Measurements from ENCODE around the gene STYXL1. TPM values are rescaled to one million over a fixed set of nuclear protein-coding genes. Genes with fewer than 3 reads are reported as not detected.

STYXL1 gene
- total and polyA plus RNA-seq, 4 donors = 16.4 to 27.5 (median 17.1) TPM

DNA sequence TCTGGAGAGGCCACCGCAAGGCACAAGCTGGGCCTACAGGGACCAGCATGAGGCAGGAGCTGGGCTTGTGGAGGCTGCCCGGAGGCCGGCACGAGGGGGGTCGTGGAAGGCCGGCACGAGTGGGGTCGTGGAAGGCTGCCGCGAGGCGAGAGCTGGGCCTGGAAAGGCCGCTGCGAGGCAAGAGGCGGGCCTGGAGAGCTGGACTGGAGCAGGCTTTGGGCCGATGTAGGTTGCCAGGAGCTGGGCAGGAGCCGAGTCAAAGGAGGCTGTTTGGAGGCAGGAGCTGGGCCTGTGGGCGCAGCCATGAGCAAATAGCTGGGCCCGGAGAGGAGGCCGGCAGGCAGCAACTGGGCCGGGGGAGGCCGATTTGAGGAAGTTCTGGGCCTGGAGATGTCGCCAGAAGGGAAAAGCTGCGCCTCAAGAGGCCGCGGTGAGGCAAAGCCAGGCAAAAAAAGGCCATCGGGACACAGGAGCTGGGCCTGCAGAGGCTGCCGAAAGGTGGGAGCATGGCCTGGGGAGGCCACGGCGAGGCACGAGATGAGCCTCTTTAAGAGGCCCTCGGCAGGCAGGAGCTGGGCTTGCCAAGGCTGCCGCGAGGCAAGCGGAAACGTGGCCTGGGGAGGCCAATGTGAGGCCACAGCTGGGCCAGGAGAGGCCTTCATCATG is 26.6 kb upstream of the STYXL1 start:
- H3K27me3 ChIP-seq (ENCODE audit: control insufficient read depth in 4 of 4, insufficient read depth in 4 of 4, low read length in 3 of 4) = no peaks in the 10 kb centered on the region
- WGBS = 98% methylated on average over 35 of the region's 35 CpGs

More for the DNA sequence above, 26.6 kb upstream of the STYXL1 start:
- Histone ChIP-seq H3K4me1 (ENCODE audit: control insufficient read depth in 4 of 4, insufficient read depth in 4 of 4, low read length in 3 of 4) (no peaks in the 10 kb centered on the region), H3K9ac (ENCODE audit: low read depth in 1 of 2, low read length in 2 of 2) (no peak overlapping the region), H3K27ac (ENCODE audit: low read depth in 1 of 2, low read length in 2 of 2) (no peak overlapping the region), H3K36me3 (ENCODE audit: control insufficient read depth in 4 of 4, insufficient read depth in 3 of 4, low read depth in 1 of 4, low read length in 3 of 4) (peaks cover 4 to 23% (median 10%) of the 10 kb centered on the region in 4 donors), H3K9me3 (ENCODE audit: control insufficient read depth in 4 of 4, low read length in 3 of 4) (no peaks in the 10 kb centered on the region), H3K4me3 (ENCODE audit: low read depth in 1 of 3, low read length in 3 of 3) (no peak overlapping the region)
- no peak for DNase-seq (ENCODE audit: low spot score)
- TF ChIP-seq, protein P1, sequence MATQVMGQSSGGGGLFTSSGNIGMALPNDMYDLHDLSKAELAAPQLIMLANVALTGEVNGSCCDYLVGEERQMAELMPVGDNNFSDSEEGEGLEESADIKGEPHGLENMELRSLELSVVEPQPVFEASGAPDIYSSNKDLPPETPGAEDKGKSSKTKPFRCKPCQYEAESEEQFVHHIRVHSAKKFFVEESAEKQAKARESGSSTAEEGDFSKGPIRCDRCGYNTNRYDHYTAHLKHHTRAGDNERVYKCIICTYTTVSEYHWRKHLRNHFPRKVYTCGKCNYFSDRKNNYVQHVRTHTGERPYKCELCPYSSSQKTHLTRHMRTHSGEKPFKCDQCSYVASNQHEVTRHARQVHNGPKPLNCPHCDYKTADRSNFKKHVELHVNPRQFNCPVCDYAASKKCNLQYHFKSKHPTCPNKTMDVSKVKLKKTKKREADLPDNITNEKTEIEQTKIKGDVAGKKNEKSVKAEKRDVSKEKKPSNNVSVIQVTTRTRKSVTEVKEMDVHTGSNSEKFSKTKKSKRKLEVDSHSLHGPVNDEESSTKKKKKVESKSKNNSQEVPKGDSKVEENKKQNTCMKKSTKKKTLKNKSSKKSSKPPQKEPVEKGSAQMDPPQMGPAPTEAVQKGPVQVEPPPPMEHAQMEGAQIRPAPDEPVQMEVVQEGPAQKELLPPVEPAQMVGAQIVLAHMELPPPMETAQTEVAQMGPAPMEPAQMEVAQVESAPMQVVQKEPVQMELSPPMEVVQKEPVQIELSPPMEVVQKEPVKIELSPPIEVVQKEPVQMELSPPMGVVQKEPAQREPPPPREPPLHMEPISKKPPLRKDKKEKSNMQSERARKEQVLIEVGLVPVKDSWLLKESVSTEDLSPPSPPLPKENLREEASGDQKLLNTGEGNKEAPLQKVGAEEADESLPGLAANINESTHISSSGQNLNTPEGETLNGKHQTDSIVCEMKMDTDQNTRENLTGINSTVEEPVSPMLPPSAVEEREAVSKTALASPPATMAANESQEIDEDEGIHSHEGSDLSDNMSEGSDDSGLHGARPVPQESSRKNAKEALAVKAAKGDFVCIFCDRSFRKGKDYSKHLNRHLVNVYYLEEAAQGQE (IDR thresholded peaks at IDR 0.05) = no peak
- TF ChIP-seq FOXA1 (IDR thresholded peaks at IDR 0.05) (no peak), NR2F2 (IDR thresholded peaks at IDR 0.05) (no peak), EGR1 (IDR thresholded peaks at IDR 0.05; ENCODE audit: low read depth in 2 of 2) (no peak), HNF4G (IDR thresholded peaks at IDR 0.05) (no peak), FOXA2 (IDR thresholded peaks at IDR 0.05) (no peak), RAD21 (IDR thresholded peaks at IDR 0.05) (no peak), RXRA (IDR thresholded peaks at IDR 0.05) (no peak), JUND (IDR thresholded peaks at IDR 0.05) (no peak), TAF1 (conservative IDR thresholded peaks at IDR 0.05) (no peak), YY1 (IDR thresholded peaks at IDR 0.05) (no peak), HNF4A (conservative IDR thresholded peaks at IDR 0.05) (no peak)
- TF ChIP-seq, protein P2, sequence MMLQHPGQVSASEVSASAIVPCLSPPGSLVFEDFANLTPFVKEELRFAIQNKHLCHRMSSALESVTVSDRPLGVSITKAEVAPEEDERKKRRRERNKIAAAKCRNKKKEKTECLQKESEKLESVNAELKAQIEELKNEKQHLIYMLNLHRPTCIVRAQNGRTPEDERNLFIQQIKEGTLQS (IDR thresholded peaks at IDR 0.05) = no peak
- TF ChIP-seq, protein P3, sequence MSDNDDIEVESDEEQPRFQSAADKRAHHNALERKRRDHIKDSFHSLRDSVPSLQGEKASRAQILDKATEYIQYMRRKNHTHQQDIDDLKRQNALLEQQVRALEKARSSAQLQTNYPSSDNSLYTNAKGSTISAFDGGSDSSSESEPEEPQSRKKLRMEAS (IDR thresholded peaks at IDR 0.05) = no peak
- TF ChIP-seq, protein P4, sequence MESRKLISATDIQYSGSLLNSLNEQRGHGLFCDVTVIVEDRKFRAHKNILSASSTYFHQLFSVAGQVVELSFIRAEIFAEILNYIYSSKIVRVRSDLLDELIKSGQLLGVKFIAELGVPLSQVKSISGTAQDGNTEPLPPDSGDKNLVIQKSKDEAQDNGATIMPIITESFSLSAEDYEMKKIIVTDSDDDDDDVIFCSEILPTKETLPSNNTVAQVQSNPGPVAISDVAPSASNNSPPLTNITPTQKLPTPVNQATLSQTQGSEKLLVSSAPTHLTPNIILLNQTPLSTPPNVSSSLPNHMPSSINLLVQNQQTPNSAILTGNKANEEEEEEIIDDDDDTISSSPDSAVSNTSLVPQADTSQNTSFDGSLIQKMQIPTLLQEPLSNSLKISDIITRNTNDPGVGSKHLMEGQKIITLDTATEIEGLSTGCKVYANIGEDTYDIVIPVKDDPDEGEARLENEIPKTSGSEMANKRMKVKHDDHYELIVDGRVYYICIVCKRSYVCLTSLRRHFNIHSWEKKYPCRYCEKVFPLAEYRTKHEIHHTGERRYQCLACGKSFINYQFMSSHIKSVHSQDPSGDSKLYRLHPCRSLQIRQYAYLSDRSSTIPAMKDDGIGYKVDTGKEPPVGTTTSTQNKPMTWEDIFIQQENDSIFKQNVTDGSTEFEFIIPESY (IDR thresholded peaks at IDR 0.05) = no peak
- TF ChIP-seq, protein P5, sequence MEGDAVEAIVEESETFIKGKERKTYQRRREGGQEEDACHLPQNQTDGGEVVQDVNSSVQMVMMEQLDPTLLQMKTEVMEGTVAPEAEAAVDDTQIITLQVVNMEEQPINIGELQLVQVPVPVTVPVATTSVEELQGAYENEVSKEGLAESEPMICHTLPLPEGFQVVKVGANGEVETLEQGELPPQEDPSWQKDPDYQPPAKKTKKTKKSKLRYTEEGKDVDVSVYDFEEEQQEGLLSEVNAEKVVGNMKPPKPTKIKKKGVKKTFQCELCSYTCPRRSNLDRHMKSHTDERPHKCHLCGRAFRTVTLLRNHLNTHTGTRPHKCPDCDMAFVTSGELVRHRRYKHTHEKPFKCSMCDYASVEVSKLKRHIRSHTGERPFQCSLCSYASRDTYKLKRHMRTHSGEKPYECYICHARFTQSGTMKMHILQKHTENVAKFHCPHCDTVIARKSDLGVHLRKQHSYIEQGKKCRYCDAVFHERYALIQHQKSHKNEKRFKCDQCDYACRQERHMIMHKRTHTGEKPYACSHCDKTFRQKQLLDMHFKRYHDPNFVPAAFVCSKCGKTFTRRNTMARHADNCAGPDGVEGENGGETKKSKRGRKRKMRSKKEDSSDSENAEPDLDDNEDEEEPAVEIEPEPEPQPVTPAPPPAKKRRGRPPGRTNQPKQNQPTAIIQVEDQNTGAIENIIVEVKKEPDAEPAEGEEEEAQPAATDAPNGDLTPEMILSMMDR (IDR thresholded peaks at IDR 0.05; ENCODE audit: low read depth, low read length, missing input control) = no peak

Measured in liver (tissue), 9 donors.